NCI-H2227 (cell line): ENCODE measurements around the gene SLIRP.
"Not testable (repeated sequence)": the region's sequence is repeated elsewhere in the genome, so short reads cannot be mapped to it uniquely, and the experiment has no call there.

Experiments used
- DNase-seq: peaks from one replicate; lab custom pipeline; 2025; ENCODE audit not compliant: unreplicated experiment; lab: John Stamatoyannopoulos, UW

The SLIRP gene

DNA sequence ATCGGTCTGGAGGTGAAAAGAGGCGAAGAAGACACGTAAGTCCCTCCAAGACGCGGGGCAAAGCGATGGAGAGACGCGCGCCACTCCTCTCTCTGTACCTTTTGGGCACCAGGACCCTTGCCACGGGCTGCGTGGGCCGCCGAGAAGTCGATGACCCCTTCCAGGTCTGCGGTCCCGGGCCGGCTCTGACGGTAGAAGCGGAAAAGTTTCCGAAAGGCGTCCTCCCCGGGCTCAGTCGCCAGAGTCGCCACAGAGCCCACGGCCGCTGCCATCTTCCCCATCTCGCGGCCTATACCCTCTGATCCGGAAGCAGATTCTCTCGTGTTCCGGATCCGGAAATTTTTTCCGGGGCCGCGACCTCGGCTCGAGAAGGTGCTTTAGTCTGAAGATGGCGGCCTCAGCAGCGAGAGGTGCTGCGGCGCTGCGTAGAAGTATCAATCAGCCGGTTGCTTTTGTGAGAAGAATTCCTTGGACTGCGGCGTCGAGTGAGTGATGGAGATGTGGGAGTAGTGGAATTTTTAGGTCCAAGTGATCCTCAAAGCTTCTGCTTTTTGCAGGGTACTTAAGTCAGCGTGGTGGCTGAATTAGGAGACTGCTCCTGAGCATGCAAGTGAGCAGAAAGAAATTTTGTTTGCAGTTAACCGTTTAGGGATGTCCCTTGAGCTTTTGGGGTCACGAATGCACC is at the start of gene SLIRP, which contains the start of gene ALKBH1:
TSS of gene SLIRP (plus strand) at position 380 of the 685 bp plus-strand sequence. CDS start at position 389, 9 bp downstream.
TSS of gene ALKBH1 (minus strand) at position 300 of the 685 bp plus-strand sequence. CDS start at position 281, 19 bp downstream.
- peak; percentile 92 for DNase-seq

- no peak for DNase-seq
Measured at GRCh38 chr14:77659831-77660230, 48.1 kb upstream of the SLIRP start.

DNA sequence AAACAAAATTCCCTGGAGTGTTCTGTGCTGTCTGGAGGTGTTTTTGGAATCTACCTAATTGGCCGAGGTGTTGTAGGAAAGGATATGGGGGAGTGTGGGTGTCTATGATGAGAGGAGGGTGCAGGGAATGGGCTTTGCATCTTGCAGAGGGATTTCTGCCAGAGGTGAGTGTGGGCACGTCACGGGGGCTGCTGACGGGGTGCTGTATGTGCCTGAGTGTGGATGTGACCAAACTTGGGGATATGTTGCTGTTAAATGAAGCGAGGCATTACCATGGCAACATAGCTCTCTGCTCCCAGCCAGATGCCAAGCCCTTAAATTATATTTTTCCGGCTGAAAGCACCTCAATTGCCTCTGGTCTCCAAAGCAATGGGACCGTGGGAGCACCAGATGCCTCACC is 47.1 kb upstream of the SLIRP start:
- peak; percentile 87 for DNase-seq

DNA sequence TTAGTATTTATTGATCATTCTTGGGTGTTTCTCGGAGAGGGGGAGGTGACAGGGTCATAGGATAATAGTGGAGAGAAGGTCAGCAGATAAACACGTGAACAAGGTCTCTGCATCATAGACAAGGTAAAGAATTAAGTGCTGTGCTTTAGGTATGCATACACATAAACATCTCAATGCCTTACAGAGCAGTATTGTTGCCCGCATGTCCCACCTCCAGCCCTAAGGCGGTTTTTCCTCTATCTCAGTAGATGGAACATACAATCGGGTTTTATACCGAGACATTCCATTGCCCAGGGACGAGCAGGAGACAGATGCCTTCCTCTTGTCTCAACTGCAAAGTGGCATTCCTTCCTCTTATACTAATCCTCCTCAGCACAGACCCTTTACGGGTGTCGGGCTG is 46.3 kb upstream of the SLIRP start:
- not testable (repeated sequence) for DNase-seq

DNA sequence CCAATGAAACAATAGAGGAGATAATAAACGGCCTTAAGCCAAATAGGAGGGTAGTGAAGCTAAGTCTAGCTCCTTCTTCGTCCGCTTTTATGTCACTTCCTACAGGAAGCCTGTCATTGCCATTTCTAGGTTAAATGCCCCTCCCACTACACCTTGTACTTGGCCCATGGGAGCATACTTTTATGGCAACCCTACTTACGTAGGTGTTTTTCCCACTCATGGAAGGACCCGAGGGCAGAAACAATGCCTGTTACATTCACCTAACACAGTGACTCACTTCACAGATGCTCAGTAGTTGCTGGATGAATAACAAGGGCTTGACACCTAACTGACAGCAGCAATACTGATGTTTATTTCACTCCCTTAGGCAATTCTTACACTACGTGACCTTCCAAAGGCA is 44.6 kb upstream of the SLIRP start:
- DNase-seq, result no peak

GRCh38 chr14:77667331-77667730 is 40.6 kb upstream of the SLIRP start:
- no peak for DNase-seq

DNA sequence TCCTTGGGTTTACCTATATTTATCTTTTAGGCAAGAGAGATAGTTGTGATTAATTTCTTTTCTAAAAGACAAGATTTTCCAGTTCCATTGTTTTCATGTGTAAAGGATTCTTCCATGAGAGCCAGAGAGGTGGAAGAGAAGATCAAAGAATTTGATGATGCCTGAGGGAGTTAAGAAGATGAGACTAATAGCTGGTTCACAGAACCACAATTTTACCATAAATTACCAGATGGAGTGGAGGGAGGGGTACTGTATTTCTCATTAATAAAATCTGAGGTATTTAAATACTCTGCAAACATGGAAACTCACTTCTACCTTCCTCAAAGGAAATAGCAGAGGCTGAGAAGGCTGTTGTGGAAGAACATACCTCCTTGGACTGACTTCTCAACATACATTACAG is 34.7 kb upstream of the SLIRP start:
- no peak for DNase-seq

DNA sequence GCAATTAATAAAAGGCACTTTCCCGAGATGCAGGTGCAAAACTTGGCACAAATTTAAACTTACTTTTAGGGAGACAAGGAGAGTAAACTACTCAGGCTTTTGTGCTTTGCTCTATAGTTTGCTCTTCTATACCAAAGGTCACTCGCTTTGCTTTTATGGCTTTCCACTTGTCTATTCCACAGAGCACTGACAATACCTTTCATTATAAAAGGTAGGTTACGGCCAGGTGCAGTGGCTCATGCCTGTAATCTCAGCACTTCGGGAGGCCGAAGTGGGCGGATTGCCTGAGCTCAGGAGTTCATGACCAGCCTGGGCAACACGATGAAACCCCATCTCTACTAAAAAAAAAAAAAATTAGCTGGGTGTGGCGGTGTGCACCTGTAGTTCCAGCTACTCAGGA is 33.0 kb upstream of the SLIRP start:
- DNase-seq, result no peak

- no peak for DNase-seq
Measured at GRCh38 chr14:77681196-77682157, 26.4 kb upstream of the SLIRP start.

DNA sequence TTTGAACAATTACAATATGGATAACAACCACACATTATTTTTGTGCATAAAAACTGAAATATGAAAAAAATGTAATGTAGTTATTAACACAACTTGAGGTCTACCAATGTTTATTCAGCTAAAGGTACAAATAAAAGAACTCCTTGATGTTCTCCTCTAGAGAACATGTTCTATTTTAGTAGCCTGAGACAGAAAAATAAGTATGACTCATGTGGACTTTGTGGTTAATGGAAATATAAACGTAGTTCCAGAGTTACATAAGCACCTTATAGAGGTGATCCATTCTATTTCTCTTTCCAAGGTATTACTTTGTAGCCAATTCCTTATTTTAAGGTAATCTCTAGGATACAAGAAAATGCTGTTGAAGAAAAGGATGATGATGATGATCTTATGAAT is 25.7 kb upstream of the SLIRP start:
- DNase-seq, result no peak

- no peak for DNase-seq
Measured at GRCh38 chr14:77691259-77691658, 16.6 kb upstream of the SLIRP start.

DNA sequence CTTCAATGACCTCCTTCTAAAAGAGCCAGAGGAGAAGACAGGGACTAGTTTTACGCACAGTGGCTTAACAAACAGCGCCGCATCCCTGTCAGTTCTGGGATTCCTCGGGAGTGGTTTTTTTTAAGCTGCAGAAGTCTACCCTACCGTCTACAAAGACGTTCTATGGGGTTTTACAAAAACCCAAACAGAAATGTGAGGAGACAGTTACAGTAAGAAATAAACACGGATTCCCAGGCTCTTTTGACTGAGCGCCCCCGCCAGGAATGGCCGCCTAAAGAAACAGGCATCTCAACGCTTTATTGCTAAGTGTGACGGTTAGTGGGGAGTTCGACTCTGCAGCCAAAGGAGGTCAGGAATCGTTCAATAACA is 564 bp upstream of the SLIRP start:
- DNase-seq, result peak; percentile 29

DNA sequence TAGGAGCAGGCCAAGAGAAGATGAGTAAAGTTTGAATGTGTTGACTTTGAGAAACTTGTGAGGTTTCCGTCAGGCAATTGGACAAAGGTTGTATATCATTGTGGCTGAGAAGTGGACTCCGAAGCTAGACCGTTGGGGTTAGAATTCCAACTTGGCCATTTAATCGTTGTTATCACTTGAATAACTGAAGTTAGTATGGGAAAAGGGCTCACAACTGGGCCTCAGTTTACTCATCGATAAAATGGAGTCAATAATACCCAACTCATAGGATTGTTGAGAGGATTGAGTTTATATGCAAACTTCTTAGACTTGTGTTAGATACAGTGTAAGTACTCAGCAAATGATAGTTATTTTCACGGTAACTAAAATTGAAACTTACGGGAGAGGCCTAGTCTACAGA is 846 bp downstream of the SLIRP start:
- no peak for DNase-seq

GRCh38 chr14:77709412-77709811 is 1.5 kb downstream of the SLIRP start:
- DNase-seq, result no peak

GRCh38 chr14:77710364-77710763 is 2.5 kb downstream of the SLIRP start:
- DNase-seq, result no peak

DNA sequence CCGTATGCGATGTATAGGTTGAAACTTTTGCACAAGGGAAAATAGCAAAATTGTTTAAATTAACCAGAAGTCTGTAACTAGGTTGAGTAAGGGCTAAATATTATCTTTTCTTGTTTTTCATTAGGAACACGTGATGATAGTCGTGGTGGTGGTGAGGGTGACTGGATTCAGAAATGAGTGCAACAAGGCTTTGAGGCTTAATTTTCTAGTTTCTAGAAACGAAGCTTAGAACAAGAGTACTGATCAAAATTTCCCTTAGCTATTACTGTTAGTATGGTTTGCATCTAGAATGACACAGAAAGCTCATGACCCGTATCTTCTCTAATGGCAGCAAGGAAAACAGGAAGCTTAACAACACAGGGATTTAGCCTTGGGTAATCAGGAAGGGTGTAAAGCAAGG is 7.0 kb downstream of the SLIRP start:
- DNase-seq, result no peak

- no peak for DNase-seq
Measured at GRCh38 chr14:77717608-77718305, 9.9 kb downstream of the SLIRP start.

DNA sequence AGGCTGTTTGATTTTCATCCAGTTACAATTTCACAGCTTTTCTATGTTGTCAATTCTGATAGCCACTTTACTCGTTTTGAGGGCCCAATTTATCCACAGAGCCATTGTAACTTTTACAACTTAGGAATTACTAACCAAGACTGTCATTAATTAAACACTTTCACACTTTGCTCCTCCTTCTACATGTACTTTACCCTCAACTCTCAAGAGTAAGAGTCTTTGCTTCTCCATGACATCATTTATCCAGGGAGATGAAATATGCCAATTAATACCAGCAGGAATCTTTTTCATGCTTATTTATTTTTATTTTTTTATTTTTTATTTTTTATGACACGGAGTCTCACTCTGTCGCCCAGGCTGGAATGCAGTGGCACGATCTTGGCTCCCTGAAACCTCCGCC is 13.5 kb downstream of the SLIRP start:
- no peak for DNase-seq

GRCh38 chr14:77722301-77722700 is 14.4 kb downstream of the SLIRP start:
- no peak for DNase-seq

GRCh38 chr14:77730976-77731497 is 23.1 kb downstream of the SLIRP start:
- DNase-seq, result no peak

- DNase-seq, result no peak
Measured at GRCh38 chr14:77738559-77739250, 30.8 kb downstream of the SLIRP start.
